Progenitor cell of endocrine pancreas (in vitro differentiated cells): Measurements from ENCODE around the gene SAMD8. TPM values are rescaled to one million over a fixed set of nuclear protein-coding genes. Genes with fewer than 3 reads are reported as not detected.
"Not testable (repeated sequence)": the region's sequence is repeated elsewhere in the genome, so short reads cannot be mapped to it uniquely, and the experiment has no call there.

Source experiments
- DNase-seq: peaks from one replicate; pipeline ENCODE4 v3.0.0; 2021; ENCODE audit warnings: low spot score; ENCODE audit not compliant: unreplicated experiment
- H3K27ac Mint-ChIP-seq: 2 replicates; pipeline ENCODE4 v1.8.0; 2021; ENCODE audit warnings: mild to moderate bottlenecking, moderate library complexity, mixed read lengths
- H3K27me3 Mint-ChIP-seq: 2 replicates; pipeline ENCODE4 v1.8.0; 2021; ENCODE audit warnings: mixed read lengths
- H3K36me3 Mint-ChIP-seq: 2 replicates; pipeline ENCODE4 v1.8.0; 2022; ENCODE audit warnings: mixed read lengths; ENCODE audit not compliant: insufficient read depth
- H3K4me1 Mint-ChIP-seq: 2 replicates; pipeline ENCODE4 v1.8.0; 2021; ENCODE audit warnings: low read depth, mixed read lengths
- H3K4me3 Mint-ChIP-seq: 2 replicates; pipeline ENCODE4 v1.8.0; 2021; ENCODE audit warnings: low read depth, mild to moderate bottlenecking, moderate library complexity, mixed read lengths
- H3K9me3 Mint-ChIP-seq: 2 replicates; pipeline ENCODE4 v1.8.0; 2021; ENCODE audit warnings: low read depth, mixed read lengths
- total RNA-seq: library from RNA; stranded (reverse); gene quantifications from 2 replicates; pipeline ENCODE4 v1.2.1, GENCODE V29; 2021
- TF ChIP-seq, protein P1 (sequence below): fragments of 200-600 bp; sonication (generic); IDR thresholded peaks from one replicate; pipeline ENCODE4 v1.5.0; 2021; ENCODE audit warnings: antibody characterized with exemption, mild to moderate bottlenecking; ENCODE audit not compliant: unreplicated experiment

The SAMD8 gene
- total RNA-seq, 1 donor from 2014 or later: 17.4 TPM

DNA sequence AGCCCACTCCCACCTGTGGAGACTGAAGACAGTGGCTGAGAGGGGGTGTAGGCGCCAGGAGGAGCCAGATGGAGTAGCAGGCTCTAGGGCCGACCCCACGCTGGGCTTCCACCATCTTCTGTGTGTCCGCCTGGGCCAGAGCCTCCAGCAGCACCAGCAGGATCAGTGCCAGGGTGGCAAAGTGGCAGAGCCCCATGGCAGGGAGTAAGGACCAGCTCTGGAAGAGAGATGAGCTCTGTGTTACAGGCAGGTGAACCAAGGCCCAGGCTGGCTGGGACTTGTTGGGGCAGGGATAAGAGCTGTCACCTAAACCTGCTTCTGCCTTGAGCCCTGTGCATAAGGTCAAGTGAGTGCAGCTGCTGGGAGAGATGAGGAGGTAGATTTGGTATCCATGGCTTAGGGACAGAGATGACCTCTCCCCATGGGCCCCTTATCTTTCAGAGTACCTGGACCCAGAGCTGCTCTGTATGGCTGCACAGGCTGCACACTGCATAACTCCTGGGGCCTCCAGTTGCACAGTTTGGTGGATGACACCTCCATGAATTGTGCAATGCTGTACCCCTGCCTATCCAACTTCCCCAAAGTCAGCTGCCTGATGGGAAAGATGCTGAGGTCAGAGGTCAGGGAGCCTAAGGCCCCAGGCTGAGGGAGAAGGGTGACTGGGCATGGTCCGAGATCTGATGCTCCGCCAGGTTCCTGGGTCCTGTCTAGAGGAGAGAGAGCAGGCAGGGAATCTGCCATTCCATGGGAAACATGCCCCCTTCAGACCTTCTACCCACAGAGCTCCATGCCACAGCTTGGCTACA is 7.4 kb upstream of the SAMD8 start:
- Mint-ChIP-seq H3K4me1 (peaks cover 5% of the 10 kb centered on the region), H3K9me3 (no peaks in the 10 kb centered on the region), H3K27ac (no peak overlapping the region), H3K27me3 (peaks cover 4% of the 10 kb centered on the region), H3K4me3 (no peak overlapping the region), H3K36me3 (no peaks in the 10 kb centered on the region)
- TF ChIP-seq, protein P1, sequence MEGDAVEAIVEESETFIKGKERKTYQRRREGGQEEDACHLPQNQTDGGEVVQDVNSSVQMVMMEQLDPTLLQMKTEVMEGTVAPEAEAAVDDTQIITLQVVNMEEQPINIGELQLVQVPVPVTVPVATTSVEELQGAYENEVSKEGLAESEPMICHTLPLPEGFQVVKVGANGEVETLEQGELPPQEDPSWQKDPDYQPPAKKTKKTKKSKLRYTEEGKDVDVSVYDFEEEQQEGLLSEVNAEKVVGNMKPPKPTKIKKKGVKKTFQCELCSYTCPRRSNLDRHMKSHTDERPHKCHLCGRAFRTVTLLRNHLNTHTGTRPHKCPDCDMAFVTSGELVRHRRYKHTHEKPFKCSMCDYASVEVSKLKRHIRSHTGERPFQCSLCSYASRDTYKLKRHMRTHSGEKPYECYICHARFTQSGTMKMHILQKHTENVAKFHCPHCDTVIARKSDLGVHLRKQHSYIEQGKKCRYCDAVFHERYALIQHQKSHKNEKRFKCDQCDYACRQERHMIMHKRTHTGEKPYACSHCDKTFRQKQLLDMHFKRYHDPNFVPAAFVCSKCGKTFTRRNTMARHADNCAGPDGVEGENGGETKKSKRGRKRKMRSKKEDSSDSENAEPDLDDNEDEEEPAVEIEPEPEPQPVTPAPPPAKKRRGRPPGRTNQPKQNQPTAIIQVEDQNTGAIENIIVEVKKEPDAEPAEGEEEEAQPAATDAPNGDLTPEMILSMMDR: no peak
- no peak for DNase-seq

DNA sequence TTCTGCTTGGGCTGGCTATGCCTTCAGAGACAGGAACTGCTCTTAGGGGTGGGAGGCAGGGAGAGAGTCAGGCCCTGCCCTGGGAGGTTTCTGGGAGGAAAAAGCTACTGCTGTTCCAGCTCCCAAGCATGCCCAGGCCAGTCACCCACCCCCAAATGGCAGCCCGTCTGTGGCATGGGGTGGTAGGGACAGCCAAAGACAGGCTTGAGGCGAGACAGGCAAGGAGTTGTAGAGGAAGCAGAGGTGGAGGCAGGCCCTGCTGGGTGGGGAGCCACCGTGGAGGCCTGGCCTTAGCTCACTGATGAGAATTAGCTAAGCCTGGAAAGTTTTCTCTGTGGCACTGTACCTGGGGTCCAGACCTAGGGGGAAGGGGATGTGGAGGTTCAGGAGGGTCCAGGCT is 6.6 kb upstream of the SAMD8 start:
- no peak for DNase-seq
- Mint-ChIP-seq H3K9me3 (no peaks in the 10 kb centered on the region), H3K4me1 (peaks cover 5% of the 10 kb centered on the region), H3K4me3 (no peak overlapping the region), H3K36me3 (no peaks in the 10 kb centered on the region), H3K27ac (peak overlapping the region; percentile 34), H3K27me3 (peaks cover 4% of the 10 kb centered on the region)
- TF ChIP-seq, protein P1: no peak

DNA sequence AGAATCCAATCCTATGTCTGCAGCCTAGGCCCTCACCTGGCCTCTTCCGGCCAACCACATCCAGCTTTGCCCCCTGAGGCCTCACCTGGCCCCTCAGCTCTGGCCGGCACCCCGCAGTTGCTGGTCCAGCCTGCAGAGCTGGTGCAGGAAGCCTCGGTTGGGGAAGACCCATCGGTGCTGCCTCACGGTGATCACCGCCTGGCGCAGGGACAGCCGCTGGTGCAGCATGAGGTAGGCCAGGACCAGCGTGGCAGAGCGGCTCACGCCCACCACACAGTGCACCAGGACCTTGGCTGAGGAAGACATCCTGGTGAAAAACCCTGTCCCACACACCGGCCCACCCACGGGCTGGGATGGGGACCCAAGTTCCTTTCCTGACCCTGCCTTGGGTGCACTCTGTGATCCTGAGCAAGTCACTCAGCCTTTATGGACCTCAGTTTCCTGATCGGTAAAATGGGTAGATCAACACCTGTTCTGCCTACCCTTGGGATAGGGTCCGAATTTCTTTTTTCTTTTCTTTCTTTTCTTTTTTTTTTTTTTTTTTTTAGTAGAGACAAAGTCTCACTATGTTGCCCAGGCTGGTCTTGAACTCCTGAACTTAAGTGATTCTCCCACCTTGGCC is 5.8 kb upstream of the SAMD8 start:
- H3K36me3 Mint-ChIP-seq: no peaks in the 10 kb centered on the region
- peaks cover 2% of the 10 kb centered on the region for H3K4me1 Mint-ChIP-seq
- TF ChIP-seq, protein P1: no peak
- DNase-seq: no peak
- H3K27me3 Mint-ChIP-seq: peaks cover 4% of the 10 kb centered on the region
- no peaks in the 10 kb centered on the region for H3K9me3 Mint-ChIP-seq
- H3K27ac Mint-ChIP-seq: no peak overlapping the region
- H3K4me3 Mint-ChIP-seq: no peak overlapping the region

DNA sequence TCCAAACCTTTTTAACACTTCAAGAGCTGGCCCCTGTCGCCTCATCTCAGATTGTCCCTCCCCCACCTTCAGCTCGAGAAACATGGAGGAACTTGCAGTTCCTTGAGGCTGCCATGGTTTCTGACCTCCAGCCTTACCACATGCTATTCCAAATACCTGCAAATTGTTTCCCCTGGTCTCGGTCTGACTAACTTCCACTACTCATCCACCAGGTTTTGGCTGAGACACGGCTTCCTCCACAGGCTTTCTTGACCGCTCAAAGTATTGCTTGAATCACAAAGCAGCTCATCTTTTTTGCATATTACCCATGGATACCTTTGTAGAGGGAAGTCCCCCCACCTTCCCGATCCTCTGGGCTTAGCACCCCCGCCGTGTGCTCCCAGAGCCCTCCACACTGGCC is 5.2 kb upstream of the SAMD8 start:
- no peaks in the 10 kb centered on the region for H3K9me3 Mint-ChIP-seq
- peaks cover 4% of the 10 kb centered on the region for H3K27me3 Mint-ChIP-seq
- peak overlapping the region; percentile 69 for H3K27ac Mint-ChIP-seq
- DNase-seq: no peak
- H3K4me3 Mint-ChIP-seq: no peak overlapping the region
- TF ChIP-seq, protein P1: no peak
- no peaks in the 10 kb centered on the region for H3K36me3 Mint-ChIP-seq
- peaks cover 2% of the 10 kb centered on the region for H3K4me1 Mint-ChIP-seq

DNA sequence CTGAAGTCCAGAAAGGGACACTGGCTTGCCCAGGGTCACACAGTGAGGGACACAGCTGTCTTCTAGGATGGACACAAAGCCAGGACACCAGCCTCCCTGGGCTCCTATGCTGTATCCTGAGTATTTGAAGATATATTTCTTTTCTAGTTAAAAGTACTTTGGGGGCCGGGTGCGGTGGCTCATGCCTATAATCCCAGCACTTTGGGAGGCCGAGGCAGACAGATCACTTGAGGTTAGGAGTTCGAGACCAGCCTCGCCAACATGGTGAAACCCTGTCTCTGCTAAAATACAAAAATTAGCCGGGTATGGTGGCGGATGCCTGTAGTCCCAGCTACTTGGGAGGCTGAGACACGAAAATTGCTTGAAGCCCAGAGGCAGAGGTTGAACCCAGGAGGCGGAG is 4.6 kb upstream of the SAMD8 start:
- DNase-seq, H3K4me1 Mint-ChIP-seq, H3K27ac Mint-ChIP-seq, H3K4me3 Mint-ChIP-seq, H3K9me3 Mint-ChIP-seq, H3K36me3 Mint-ChIP-seq, H3K27me3 Mint-ChIP-seq: not testable (repeated sequence)
